OCI-LY3 (cell line): Measurements from ENCODE around the gene WNT9A.

Experiments
- H2AFZ ChIP-seq: fragments of 200-600, 300-600 bp; shearing (Covaris generic); 2 replicates; pipeline ENCODE4 v1.6.0; 2014; ENCODE audit warnings: antibody characterized with exemption, low read depth, low read length
- H3K27ac ChIP-seq: fragments of 200-600, 300-600 bp; sonication (generic); 2 replicates; pipeline ENCODE4 v1.5.1; 2014; ENCODE audit warnings: mild to moderate bottlenecking, low read length, moderate library complexity, mixed read lengths
- H3K27me3 ChIP-seq: fragments of 200-600, 300-600 bp; sonication (generic); 2 replicates; pipeline ENCODE4 v1.6.1; 2014; ENCODE audit warnings: low read depth, low read length, mixed read lengths
- H3K36me3 ChIP-seq: fragments of 200-600, 300-600 bp; sonication (generic); replicated peaks from 2 replicates; pipeline ENCODE3; 2014; ENCODE audit warnings: low read depth, low read length, mixed read lengths
- H3K4me1 ChIP-seq: fragments of 300-600, 200-600 bp; sonication (generic); 2 replicates; pipeline ENCODE4 v1.6.1; 2014; ENCODE audit warnings: low read length, mixed read lengths
- H3K4me2 ChIP-seq: fragments of 200-600, 300-600 bp; sonication (generic); 2 replicates; pipeline ENCODE4 v1.6.1; 2014; ENCODE audit warnings: low read length, mixed read lengths
- H3K4me3 ChIP-seq: fragments of 300-600, 200-600 bp; sonication (generic); 2 replicates; pipeline ENCODE4 v1.5.1; 2014; ENCODE audit warnings: antibody characterized with exemption, mild to moderate bottlenecking, low read length, moderate library complexity
- H3K79me2 ChIP-seq: fragments of 300-600, 200-600 bp; shearing (Covaris generic); 2 replicates; pipeline ENCODE4 v1.6.1; 2014; ENCODE audit warnings: mild to moderate bottlenecking, low read length, mixed read lengths
- H3K9ac ChIP-seq: fragments of 300-600, 200-600 bp; shearing (Covaris generic); 2 replicates; pipeline ENCODE4 v1.6.0; 2014; ENCODE audit warnings: mild to moderate bottlenecking, low read length, moderate library complexity
- H3K9me3 ChIP-seq: fragments of 200-600, 300-600 bp; shearing (Covaris generic); 2 replicates; pipeline ENCODE4 v1.6.1; 2014; ENCODE audit warnings: low read length, mixed read lengths; ENCODE audit not compliant: insufficient read depth
- H4K20me1 ChIP-seq: fragments of 200-600, 300-600 bp; sonication (generic); 2 replicates; pipeline ENCODE4 v1.6.1; 2016; ENCODE audit warnings: low read length, mixed read lengths; ENCODE audit not compliant: insufficient read depth
- CTCF ChIP-seq: fragments of 200-600, 300-600 bp; sonication (generic); IDR thresholded peaks from 2 replicates; pipeline ENCODE4 v1.5.1; 2014; ENCODE audit warnings: antibody characterized with exemption, low read length, low read depth
- EZH2phosphoT487 ChIP-seq: fragments of 200-600 bp; shearing (Covaris generic); IDR thresholded peaks from 2 replicates; pipeline ENCODE4 v1.6.1; 2018; ENCODE audit warnings: antibody characterized with exemption, mixed run types, low read depth

The WNT9A gene

GRCh38 chr1:227940791-227941241 is 6.9 kb downstream of the WNT9A start:
- Histone ChIP-seq H3K4me3 (no peak overlapping the region), H2AFZ (no peak overlapping the region), H3K36me3 (no peaks in the 10 kb centered on the region), H4K20me1 (no peaks in the 10 kb centered on the region), H3K27ac (no peak overlapping the region), H3K27me3 (peaks cover 3% of the 10 kb centered on the region; the same call in 1 of the 2 replicates), H3K4me2 (no peak overlapping the region), H3K79me2 (no peaks in the 10 kb centered on the region), H3K9me3 (no peaks in the 10 kb centered on the region), H3K9ac (no peak overlapping the region), H3K4me1 (no peaks in the 10 kb centered on the region)
- TF ChIP-seq CTCF (no peak), EZH2phosphoT487 (no peak)

- Histone ChIP-seq H3K4me2 (no peak overlapping the region), H3K9ac (no peak overlapping the region), H3K36me3 (no peaks in the 10 kb centered on the region), H3K4me3 (no peak overlapping the region), H4K20me1 (no peaks in the 10 kb centered on the region), H3K79me2 (no peaks in the 10 kb centered on the region), H3K9me3 (no peaks in the 10 kb centered on the region), H3K27ac (no peak overlapping the region), H3K27me3 (peaks cover 8% of the 10 kb centered on the region; the same call in 1 of the 2 replicates), H2AFZ (no peak overlapping the region), H3K4me1 (no peaks in the 10 kb centered on the region)
- TF ChIP-seq EZH2phosphoT487 (no peak), CTCF (no peak)
Observed at GRCh38 chr1:227939791-227940771, 7.7 kb downstream of the WNT9A start.

GRCh38 chr1:227938911-227939790 is 8.6 kb downstream of the WNT9A start:
- no peak for TF ChIP-seq EZH2phosphoT487
- TF ChIP-seq CTCF: no peak
- no peaks in the 10 kb centered on the region for H3K79me2 ChIP-seq
- no peak overlapping the region for H3K9ac ChIP-seq
- H3K36me3 ChIP-seq: no peaks in the 10 kb centered on the region
- no peaks in the 10 kb centered on the region for H4K20me1 ChIP-seq
- H3K27ac ChIP-seq: no peak overlapping the region
- H3K9me3 ChIP-seq: no peaks in the 10 kb centered on the region
- H3K4me1 ChIP-seq: no peaks in the 10 kb centered on the region
- no peak overlapping the region for H2AFZ ChIP-seq
- peaks cover 10% of the 10 kb centered on the region; the same call in 1 of the 2 replicates for H3K27me3 ChIP-seq
- H3K4me2 ChIP-seq: no peak overlapping the region
- H3K4me3 ChIP-seq: no peak overlapping the region
